IPS DF 6.9 (cell line): ENCODE results near the gene ZNF213.

Source experiments
- DNase-seq: peaks from one replicate; pipeline ENCODE4 v3.0.0-alpha.2; 2013; ENCODE audit warnings: low read depth, low spot score
- H3K27ac ChIP-seq: one replicate; pipeline ENCODE4 v1.5.1; 2013; ENCODE audit warnings: low read length, control low read depth
- H3K27me3 ChIP-seq: 2 replicates; pipeline ENCODE4 v1.6.1; 2013; ENCODE audit warnings: mild to moderate bottlenecking, low read length; ENCODE audit not compliant: control insufficient read depth, insufficient read depth
- H3K36me3 ChIP-seq: 2 replicates; pipeline ENCODE4 v1.6.1; 2013; ENCODE audit warnings: low read length; ENCODE audit not compliant: control insufficient read depth, insufficient read depth
- H3K4me1 ChIP-seq: 2 replicates; pipeline ENCODE4 v1.6.1; 2013; ENCODE audit warnings: low read length; ENCODE audit not compliant: control insufficient read depth, insufficient read depth
- H3K4me3 ChIP-seq: 2 replicates; pipeline ENCODE4 v1.5.1; 2013; ENCODE audit warnings: mild to moderate bottlenecking, low read length
- H3K9me3 ChIP-seq: 2 replicates; pipeline ENCODE4 v1.6.1; 2013; ENCODE audit warnings: low read length, inconsistent platforms; ENCODE audit not compliant: control insufficient read depth, insufficient read depth
- WGBS: extraction: QIAGEN DNeasy Blood & Tissue Kit; methylation state at CpG from one replicate; pipeline ENCODE4 v1.1.7; 2013; ENCODE audit warnings: mixed read lengths, missing lambda C conversion rate; ENCODE audit not compliant: insufficient read length, insufficient coverage; 5-methylcytosine and 5-hydroxymethylcytosine counted together

The ZNF213 gene

GRCh38 chr16:3143189-3143588 lies 8.4 kb downstream of the ZNF213 start:
- Histone ChIP-seq H3K36me3 (no peaks in the 10 kb centered on the region; the same call in 1 of the 2 replicates), H3K9me3 (no peaks in the 10 kb centered on the region), H3K4me1 (no peaks in the 10 kb centered on the region), H3K27me3 (peaks cover 1% of the 10 kb centered on the region; the same call in 1 of the 2 replicates), H3K27ac (no peak overlapping the region), H3K4me3 (no peak overlapping the region)
- DNase-seq, result no peak
- WGBS, result no CpG with 5 or more reads among the region's 11 CpGs

DNA sequence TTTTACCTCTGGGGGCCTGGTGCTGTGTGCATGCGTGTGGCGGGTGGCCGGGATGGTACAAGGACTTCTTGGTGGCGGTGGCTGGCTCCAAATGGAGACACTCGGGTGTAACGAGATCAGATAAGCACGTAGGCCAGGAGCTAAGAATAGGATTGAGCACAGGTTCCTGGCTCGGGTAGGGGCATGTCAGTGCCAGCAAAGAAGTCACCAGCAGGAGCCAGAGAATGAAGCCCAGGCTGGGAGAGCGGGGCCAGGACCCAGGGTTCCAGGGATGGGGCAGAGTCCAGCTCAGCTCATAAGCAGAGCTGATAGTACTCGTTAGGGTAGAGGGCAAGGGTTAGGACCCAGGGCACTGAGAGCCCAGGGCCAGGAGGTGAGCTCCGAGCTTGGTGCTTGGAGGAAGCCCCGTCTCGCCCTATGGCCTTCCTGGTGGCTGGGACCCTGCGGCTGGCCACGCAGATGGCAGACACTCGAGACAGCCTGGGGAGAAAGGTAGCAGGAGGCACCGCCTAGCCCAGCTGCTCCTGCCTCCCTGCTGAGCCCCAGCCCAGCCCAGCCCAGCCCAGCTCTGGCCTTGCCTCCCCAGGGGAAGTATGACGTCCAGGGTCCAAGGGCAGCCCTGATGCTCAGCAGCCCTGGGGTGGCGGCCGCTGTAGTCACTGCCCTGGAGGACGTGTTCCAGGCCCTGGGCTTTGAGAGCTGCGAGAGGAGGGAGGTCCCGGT lies 8.9 kb downstream of the ZNF213 start:
- no peak overlapping the region for H3K27ac ChIP-seq
- H3K4me3 ChIP-seq, result no peak overlapping the region
- no peak for DNase-seq
- no peaks in the 10 kb centered on the region; the same call in 1 of the 2 replicates for H3K36me3 ChIP-seq
- H3K27me3 ChIP-seq, result peaks cover 7% of the 10 kb centered on the region; the same call in 1 of the 2 replicates
- H3K9me3 ChIP-seq, result no peaks in the 10 kb centered on the region
- H3K4me1 ChIP-seq, result no peaks in the 10 kb centered on the region
- no CpG with 5 or more reads among the region's 23 CpGs for WGBS

DNA sequence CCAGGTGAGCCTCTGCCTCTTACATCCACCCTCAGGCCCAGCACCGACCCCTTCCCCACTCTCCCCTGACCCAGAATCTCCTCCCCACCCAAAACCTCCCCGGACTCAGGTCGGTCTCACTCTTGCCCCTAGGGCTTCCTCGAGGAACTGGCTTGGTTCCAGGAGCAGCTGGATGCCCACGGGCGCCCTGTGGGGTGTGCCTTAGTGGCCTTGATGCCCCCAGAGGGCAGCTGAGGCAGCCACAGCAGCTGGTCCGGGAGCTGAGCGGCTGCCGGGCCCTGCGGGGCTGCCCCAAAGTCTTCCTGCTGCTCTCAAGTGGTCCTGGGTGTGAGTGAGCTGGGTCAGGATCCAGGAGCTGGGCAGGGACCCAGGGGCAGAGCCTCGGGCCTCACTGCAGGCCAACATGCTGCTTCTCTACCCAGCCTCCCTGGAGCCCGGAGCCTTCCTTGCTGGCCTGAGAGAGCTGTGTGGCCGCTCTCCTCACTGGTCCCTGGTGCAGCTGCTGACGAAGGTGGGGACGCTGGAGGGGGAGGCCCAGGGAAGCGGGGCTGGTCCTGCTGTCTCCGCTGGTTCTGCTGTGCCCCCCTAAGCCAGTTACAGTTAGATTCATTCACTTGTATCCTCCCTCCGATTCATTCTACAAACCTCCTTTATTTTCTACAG lies 9.6 kb downstream of the ZNF213 start:
- DNase-seq, result no peak
- WGBS, result no CpG with 5 or more reads among the region's 18 CpGs
- Histone ChIP-seq H3K27ac (no peak overlapping the region), H3K4me1 (no peaks in the 10 kb centered on the region), H3K36me3 (no peaks in the 10 kb centered on the region; the same call in 1 of the 2 replicates), H3K9me3 (no peaks in the 10 kb centered on the region), H3K4me3 (no peak overlapping the region), H3K27me3 (peaks cover 8% of the 10 kb centered on the region; the same call in 1 of the 2 replicates)

- H3K4me1 ChIP-seq, result no peaks in the 10 kb centered on the region
- H3K27ac ChIP-seq, result no peak overlapping the region
- H3K36me3 ChIP-seq, result no peaks in the 10 kb centered on the region; the same call in 1 of the 2 replicates
- no peaks in the 10 kb centered on the region for H3K9me3 ChIP-seq
- no peak for DNase-seq
- WGBS, result no CpG with 5 or more reads among the region's 10 CpGs
- H3K4me3 ChIP-seq, result no peak overlapping the region
- H3K27me3 ChIP-seq, result peaks cover 8% of the 10 kb centered on the region; the same call in 1 of the 2 replicates
Observed at GRCh38 chr16:3145151-3145550, 10.3 kb downstream of the ZNF213 start.

DNA sequence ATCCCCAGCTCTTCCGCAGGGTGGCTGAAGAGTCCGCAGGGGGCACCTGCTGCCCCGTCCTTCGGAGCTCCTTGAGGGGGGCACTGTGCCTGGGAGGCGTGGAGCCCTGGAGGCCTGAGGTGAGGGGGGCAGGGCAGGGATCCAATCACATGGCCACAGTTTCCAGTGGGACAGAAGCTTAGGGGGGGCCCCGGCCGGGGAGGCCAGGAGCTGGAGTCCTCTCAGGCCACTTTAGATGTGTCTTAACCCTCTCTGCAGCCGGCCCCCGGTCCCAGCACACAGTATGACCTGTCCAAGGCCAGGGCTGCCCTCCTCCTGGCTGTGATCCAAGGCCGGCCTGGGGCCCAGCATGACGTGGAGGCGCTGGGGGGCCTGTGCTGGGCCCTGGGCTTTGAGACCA lies 10.8 kb downstream of the ZNF213 start:
- Histone ChIP-seq H3K27me3 (peaks cover 8% of the 10 kb centered on the region; the same call in 1 of the 2 replicates), H3K27ac (no peak overlapping the region), H3K4me3 (no peak overlapping the region), H3K9me3 (no peaks in the 10 kb centered on the region), H3K4me1 (no peaks in the 10 kb centered on the region), H3K36me3 (no peaks in the 10 kb centered on the region; the same call in 1 of the 2 replicates)
- no peak for DNase-seq
- WGBS, result no CpG with 5 or more reads among the region's 12 CpGs

GRCh38 chr16:3147046-3147756 lies 12.4 kb downstream of the ZNF213 start:
- no peaks in the 10 kb centered on the region for H3K9me3 ChIP-seq
- H3K4me3 ChIP-seq, result no peak overlapping the region
- no CpG with 5 or more reads among the region's 16 CpGs for WGBS
- no peaks in the 10 kb centered on the region; the same call in 1 of the 2 replicates for H3K36me3 ChIP-seq
- H3K27ac ChIP-seq, result no peak overlapping the region
- no peak for DNase-seq
- peaks cover 8% of the 10 kb centered on the region; the same call in 1 of the 2 replicates for H3K27me3 ChIP-seq
- H3K4me1 ChIP-seq, result 0 out of 2 replicates have a peak, but pooled peaks cover 1% of the 10 kb centered on the region

DNA sequence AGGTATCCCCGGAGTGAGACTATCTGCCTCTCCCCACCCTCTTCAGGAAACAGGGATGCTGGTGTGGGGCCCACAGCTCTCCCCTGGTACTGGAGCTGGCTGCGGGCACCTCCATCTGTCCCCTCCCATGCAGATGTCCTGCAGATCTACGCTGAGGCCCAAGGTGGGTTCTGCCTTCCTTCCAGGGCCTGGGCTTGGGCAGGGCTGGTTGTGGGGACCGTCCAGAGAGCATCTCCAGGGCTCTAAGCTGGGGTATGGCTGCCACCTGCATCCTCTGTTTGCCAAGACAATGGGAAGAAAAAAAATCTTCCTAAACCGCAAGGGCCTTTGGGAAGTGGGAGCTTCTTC lies 12.9 kb downstream of the ZNF213 start:
- no CpG with 5 or more reads among the region's 5 CpGs for whole genome bisulfite sequencing
- no peak for DNase-seq
- Histone ChIP-seq H3K9me3 (no peaks in the 10 kb centered on the region), H3K27me3 (peaks cover 8% of the 10 kb centered on the region; the same call in 1 of the 2 replicates), H3K27ac (no peak overlapping the region), H3K36me3 (no peaks in the 10 kb centered on the region; the same call in 1 of the 2 replicates), H3K4me3 (no peak overlapping the region), H3K4me1 (0 out of 2 replicates have a peak, but pooled peaks cover 1% of the 10 kb centered on the region)

- Histone ChIP-seq H3K27me3 (peaks cover 8% of the 10 kb centered on the region; the same call in 1 of the 2 replicates), H3K4me3 (no peak overlapping the region), H3K9me3 (no peaks in the 10 kb centered on the region), H3K4me1 (0 out of 2 replicates have a peak, but pooled peaks cover 1% of the 10 kb centered on the region), H3K36me3 (no peaks in the 10 kb centered on the region; the same call in 1 of the 2 replicates), H3K27ac (no peak overlapping the region)
- no CpG with 5 or more reads among the region's 13 CpGs for WGBS
- no peak for DNase-seq
Observed at GRCh38 chr16:3148256-3149192, 13.7 kb downstream of the ZNF213 start.

GRCh38 chr16:3149193-3149530 lies 14.3 kb downstream of the ZNF213 start:
- Histone ChIP-seq H3K4me1 (0 out of 2 replicates have a peak, but pooled peaks cover 1% of the 10 kb centered on the region), H3K9me3 (no peaks in the 10 kb centered on the region), H3K27ac (no peak overlapping the region), H3K27me3 (peaks cover 8% of the 10 kb centered on the region; the same call in 1 of the 2 replicates), H3K4me3 (no peak overlapping the region; the same call in 1 of the 2 replicates), H3K36me3 (no peaks in the 10 kb centered on the region; the same call in 1 of the 2 replicates)
- no CpG with 5 or more reads among the region's 6 CpGs for WGBS
- no peak for DNase-seq
